Measurements from ENCODE around the gene USP25. TPM values are rescaled to one million over a fixed set of nuclear protein-coding genes. Genes with fewer than 3 reads are reported as not detected.

USP25 gene
- total RNA-seq, 4 donors from 2014 or later = 32.3 to 44.3 (median 33.4) TPM

DNA sequence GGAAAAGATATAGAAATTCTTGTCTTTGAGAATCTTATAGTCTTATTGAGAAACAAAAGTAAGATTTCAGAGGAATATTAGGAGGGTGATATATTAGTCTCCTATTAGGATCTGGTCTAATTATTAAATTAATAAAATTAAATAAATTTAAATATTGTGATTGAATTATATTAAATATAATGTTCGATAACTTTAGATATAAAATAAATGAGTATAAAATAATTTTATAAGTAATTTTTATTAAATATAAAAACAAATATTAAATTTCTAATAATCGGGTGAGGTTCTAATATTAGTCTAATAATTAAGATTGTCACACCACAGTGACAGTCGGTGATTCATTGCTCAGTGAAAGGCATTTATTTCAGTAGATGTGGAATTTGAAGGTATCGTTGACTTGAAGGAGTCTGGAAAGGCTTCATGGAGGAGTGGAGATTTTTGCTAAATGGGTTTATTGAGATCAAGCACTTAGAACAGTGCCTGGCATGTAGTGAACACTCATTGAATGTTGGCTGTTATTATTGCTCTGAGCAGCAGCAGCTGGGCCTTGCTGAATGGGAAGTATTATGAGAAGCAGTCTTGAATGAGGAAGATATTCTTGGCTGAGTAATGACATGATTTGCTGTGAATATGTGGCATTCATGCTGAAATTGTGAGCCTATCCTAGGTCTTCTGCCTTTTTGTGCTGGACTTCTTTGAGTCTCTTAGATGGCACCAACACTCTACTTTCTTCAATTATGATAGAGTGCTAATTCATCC lies 74.6 kb downstream of the USP25 start:
- no peaks in the 10 kb centered on the region for H3K4me1 ChIP-seq
- no peak for DNase-seq (ENCODE audit: low spot score in 2 of 2)
- 94% methylated on average over 4 of the region's 4 CpGs for WGBS
- H3K27ac ChIP-seq = no peak overlapping the region
- no peaks in the 10 kb centered on the region for H3K36me3 ChIP-seq
- no peaks in the 10 kb centered on the region for H3K27me3 ChIP-seq
- H3K4me3 ChIP-seq = no peak overlapping the region
- no peaks in the 10 kb centered on the region for H3K9me3 ChIP-seq
- no peak for TF ChIP-seq POLR2A (IDR thresholded peaks at IDR 0.05)
- no peak for TF ChIP-seq EP300 (IDR thresholded peaks at IDR 0.05)
- TF ChIP-seq POLR2AphosphoS5 (IDR thresholded peaks at IDR 0.05) = no peak
- TF ChIP-seq, protein P1, sequence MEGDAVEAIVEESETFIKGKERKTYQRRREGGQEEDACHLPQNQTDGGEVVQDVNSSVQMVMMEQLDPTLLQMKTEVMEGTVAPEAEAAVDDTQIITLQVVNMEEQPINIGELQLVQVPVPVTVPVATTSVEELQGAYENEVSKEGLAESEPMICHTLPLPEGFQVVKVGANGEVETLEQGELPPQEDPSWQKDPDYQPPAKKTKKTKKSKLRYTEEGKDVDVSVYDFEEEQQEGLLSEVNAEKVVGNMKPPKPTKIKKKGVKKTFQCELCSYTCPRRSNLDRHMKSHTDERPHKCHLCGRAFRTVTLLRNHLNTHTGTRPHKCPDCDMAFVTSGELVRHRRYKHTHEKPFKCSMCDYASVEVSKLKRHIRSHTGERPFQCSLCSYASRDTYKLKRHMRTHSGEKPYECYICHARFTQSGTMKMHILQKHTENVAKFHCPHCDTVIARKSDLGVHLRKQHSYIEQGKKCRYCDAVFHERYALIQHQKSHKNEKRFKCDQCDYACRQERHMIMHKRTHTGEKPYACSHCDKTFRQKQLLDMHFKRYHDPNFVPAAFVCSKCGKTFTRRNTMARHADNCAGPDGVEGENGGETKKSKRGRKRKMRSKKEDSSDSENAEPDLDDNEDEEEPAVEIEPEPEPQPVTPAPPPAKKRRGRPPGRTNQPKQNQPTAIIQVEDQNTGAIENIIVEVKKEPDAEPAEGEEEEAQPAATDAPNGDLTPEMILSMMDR (IDR thresholded peaks at IDR 0.05) = no peak

DNA sequence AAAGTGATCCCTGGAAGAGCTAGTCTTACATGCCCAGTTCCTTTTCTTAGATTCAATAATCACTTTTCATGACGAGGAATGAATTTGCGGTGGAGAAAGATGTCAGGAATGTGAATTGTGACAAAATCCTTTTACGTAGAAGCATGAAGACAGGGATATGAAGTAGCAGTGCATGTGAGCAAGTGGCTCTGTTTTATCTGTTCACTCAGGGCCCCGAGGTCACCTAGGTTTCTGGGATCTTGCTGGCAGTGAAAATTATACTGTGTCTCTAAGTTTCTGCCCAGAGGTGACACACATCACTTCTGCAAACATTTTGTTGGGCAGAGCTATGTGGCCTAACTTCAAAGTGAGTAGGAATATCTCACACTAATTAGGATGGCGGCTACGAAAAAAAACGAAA lies 79.3 kb downstream of the USP25 start:
- no peaks in the 10 kb centered on the region for H3K9me3 ChIP-seq
- no peaks in the 10 kb centered on the region for H3K27me3 ChIP-seq
- H3K36me3 ChIP-seq = peaks cover 5% of the 10 kb centered on the region
- no peak for DNase-seq (ENCODE audit: low spot score in 2 of 2)
- H3K4me1 ChIP-seq = no peaks in the 10 kb centered on the region
- H3K4me3 ChIP-seq = no peak overlapping the region
- TF ChIP-seq, protein P1 (IDR thresholded peaks at IDR 0.05) = no peak
- TF ChIP-seq POLR2AphosphoS5 (IDR thresholded peaks at IDR 0.05) = no peak
- no peak for TF ChIP-seq EP300 (IDR thresholded peaks at IDR 0.05)
- TF ChIP-seq POLR2A (IDR thresholded peaks at IDR 0.05) = no peak
- WGBS = 92% methylated on average over 7 of the region's 7 CpGs
- no peak overlapping the region for H3K27ac ChIP-seq

DNA sequence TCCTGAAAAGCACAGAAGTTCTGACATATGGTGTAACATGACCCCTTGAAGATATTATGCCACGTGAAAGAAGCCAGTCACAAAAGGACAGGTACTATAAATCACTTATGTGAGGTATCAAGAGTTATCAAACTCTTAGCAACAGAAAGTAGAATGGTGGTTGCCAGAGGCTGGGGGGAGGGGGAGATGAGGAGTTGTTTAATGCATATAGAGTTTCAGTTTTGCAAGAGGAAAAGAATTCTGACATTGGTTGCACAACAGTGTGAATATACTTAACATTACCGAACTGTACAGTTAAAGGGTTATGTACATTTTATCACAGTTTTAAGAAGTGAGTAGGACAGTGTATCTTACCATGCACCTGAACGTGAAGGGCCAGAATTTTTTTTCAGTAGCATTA lies 80.0 kb downstream of the USP25 start:
- TF ChIP-seq, protein P1 (IDR thresholded peaks at IDR 0.05) = no peak
- TF ChIP-seq POLR2A (IDR thresholded peaks at IDR 0.05) (no peak), EP300 (IDR thresholded peaks at IDR 0.05) (no peak), POLR2AphosphoS5 (IDR thresholded peaks at IDR 0.05) (no peak)
- no peak for DNase-seq (ENCODE audit: low spot score in 2 of 2)
- H3K4me3 ChIP-seq = no peak overlapping the region
- no peaks in the 10 kb centered on the region for H3K9me3 ChIP-seq
- WGBS = 78% methylated on average over 3 of the region's 3 CpGs
- peaks cover 8% of the 10 kb centered on the region for H3K36me3 ChIP-seq
- no peaks in the 10 kb centered on the region for H3K4me1 ChIP-seq
- H3K27me3 ChIP-seq = no peaks in the 10 kb centered on the region
- H3K27ac ChIP-seq = no peak overlapping the region

DNA sequence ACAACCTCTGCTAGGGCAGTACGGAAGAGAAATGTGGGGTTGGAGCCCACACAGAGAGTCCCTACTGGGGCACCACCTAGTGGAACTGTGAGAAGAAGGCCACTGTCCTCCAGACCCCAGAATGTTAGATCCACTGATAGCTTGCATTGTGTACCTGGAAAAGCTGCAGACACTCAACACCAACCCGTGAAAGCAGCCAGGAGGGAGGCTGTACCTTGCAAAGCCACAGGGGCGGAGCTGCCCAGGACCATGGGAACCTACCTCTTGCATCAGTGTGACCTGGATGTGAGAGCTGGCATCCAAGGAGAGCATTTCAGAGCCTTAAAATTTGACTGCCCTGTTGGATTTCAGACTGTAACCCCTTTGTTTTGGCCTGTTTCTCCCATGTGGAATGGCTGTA lies 85.5 kb downstream of the USP25 start:
- H3K27ac ChIP-seq = no peak overlapping the region
- H3K4me3 ChIP-seq = no peak overlapping the region
- no peaks in the 10 kb centered on the region for H3K4me1 ChIP-seq
- peaks cover 22% of the 10 kb centered on the region for H3K36me3 ChIP-seq
- WGBS = 100% methylated on average over 2 of the region's 3 CpGs
- no peak for TF ChIP-seq EP300 (IDR thresholded peaks at IDR 0.05)
- no peak for TF ChIP-seq POLR2AphosphoS5 (IDR thresholded peaks at IDR 0.05)
- TF ChIP-seq, protein P1 (IDR thresholded peaks at IDR 0.05) = no peak
- TF ChIP-seq POLR2A (IDR thresholded peaks at IDR 0.05) = no peak
- no peaks in the 10 kb centered on the region for H3K27me3 ChIP-seq
- H3K9me3 ChIP-seq = no peaks in the 10 kb centered on the region
- DNase-seq (ENCODE audit: low spot score in 2 of 2) = no peak

DNA sequence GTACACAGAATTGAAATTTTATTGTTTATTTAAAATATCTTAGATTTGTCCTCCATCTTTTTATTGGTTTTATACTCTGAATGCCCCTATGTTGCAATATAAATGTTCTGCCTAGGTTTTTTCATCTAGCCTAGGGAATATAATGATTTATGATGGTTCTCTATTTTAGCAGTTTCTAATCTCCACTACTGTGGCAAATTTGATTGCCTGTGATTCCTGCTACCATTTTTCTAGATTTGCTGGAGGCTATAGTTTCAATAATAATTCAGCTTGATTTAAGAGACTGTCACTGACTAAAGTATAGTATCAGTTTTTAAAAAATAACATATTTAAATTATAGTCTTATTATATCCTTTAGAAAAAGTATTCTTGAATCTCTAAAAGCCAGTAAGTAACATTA lies 90.5 kb downstream of the USP25 start:
- Histone ChIP-seq H3K4me1 (no peaks in the 10 kb centered on the region), H3K27ac (no peak overlapping the region), H3K36me3 (peaks cover 13% of the 10 kb centered on the region), H3K9me3 (no peaks in the 10 kb centered on the region), H3K4me3 (no peak overlapping the region), H3K27me3 (no peaks in the 10 kb centered on the region)
- DNase-seq (ENCODE audit: low spot score in 2 of 2) = no peak
- TF ChIP-seq EP300 (IDR thresholded peaks at IDR 0.05) (no peak), POLR2AphosphoS5 (IDR thresholded peaks at IDR 0.05) (no peak), POLR2A (IDR thresholded peaks at IDR 0.05) (no peak)
- TF ChIP-seq, protein P1 (IDR thresholded peaks at IDR 0.05) = no peak

Measured in suprapubic skin (tissue), 4 donors.